Neural cell (in vitro differentiated cells): Measurements from ENCODE around the gene MAP3K13. TPM values are rescaled to one million over a fixed set of nuclear protein-coding genes. Genes with fewer than 3 reads are reported as not detected.

Experiments used
- H2AFZ ChIP-seq: fragments of 200-600, 300-800 bp; sonication (generic), shearing (Covaris generic); 2 replicates; pipeline ENCODE4 v1.6.0; 2014; ENCODE audit warnings: low read depth, mild to moderate bottlenecking, antibody characterized with exemption, low read length, moderate library complexity
- H3F3A ChIP-seq: fragments of 200-600 bp; shearing (Covaris generic); 2 replicates; pipeline ENCODE4 v1.6.1; 2016; ENCODE audit warnings: mild to moderate bottlenecking, moderate library complexity, mixed read lengths, antibody characterized with exemption, low read length; ENCODE audit not compliant: insufficient read depth, poor library complexity, severe bottlenecking
- H3K27ac ChIP-seq: fragments of 200-600, 300-800 bp; sonication (generic), shearing (Covaris generic); 2 replicates; pipeline ENCODE4 v1.5.1; 2014; ENCODE audit warnings: mild to moderate bottlenecking, low read length, moderate library complexity
- H3K27me3 ChIP-seq: fragments of 300-800, 200-600 bp; sonication (generic), shearing (Covaris generic); 2 replicates; pipeline ENCODE4 v1.6.0; 2014; ENCODE audit warnings: mild to moderate bottlenecking, low read depth, low read length, moderate library complexity; ENCODE audit not compliant: insufficient read depth
- H3K36me3 ChIP-seq: fragments of 300-800, 200-600 bp; sonication (generic), shearing (Covaris generic); 2 replicates; pipeline ENCODE4 v1.5.1; 2014; ENCODE audit warnings: mild to moderate bottlenecking, antibody characterized with exemption, low read length, moderate library complexity; ENCODE audit not compliant: insufficient read depth
- H3K4me2 ChIP-seq: fragments of 300-800, 200-600 bp; sonication (generic), shearing (Covaris generic); 2 replicates; pipeline ENCODE4 v1.6.0; 2014; ENCODE audit warnings: mild to moderate bottlenecking, low read length
- H3K4me3 ChIP-seq: fragments of 300-800, 200-600 bp; sonication (generic), shearing (Covaris generic); 2 replicates; pipeline ENCODE4 v1.5.1; 2014; ENCODE audit warnings: mild to moderate bottlenecking, low read length, moderate library complexity
- H3K79me2 ChIP-seq: fragments of 200-600 bp; shearing (Covaris generic); replicated peaks from 2 replicates; pipeline ENCODE4 v1.6.0; 2014; ENCODE audit warnings: mild to moderate bottlenecking, low read length, moderate library complexity; ENCODE audit not compliant: insufficient read depth
- H3K9ac ChIP-seq: fragments of 300-800, 200-600 bp; sonication (generic), shearing (Covaris generic); 2 replicates; pipeline ENCODE4 v1.6.1; 2016; ENCODE audit warnings: mild to moderate bottlenecking, low read length, mixed read lengths
- H3K9me2 ChIP-seq: fragments of 200-600 bp; shearing (Covaris generic); 2 replicates; pipeline ENCODE4 v1.6.1; 2016; ENCODE audit warnings: mild to moderate bottlenecking, low read length, mixed read lengths; ENCODE audit not compliant: insufficient read depth
- H3K9me3 ChIP-seq: fragments of 200-600, 300-800 bp; sonication (generic), shearing (Covaris generic); 2 replicates; pipeline ENCODE4 v1.6.1; 2016; ENCODE audit warnings: mild to moderate bottlenecking, mixed run types, low read length, moderate library complexity, mixed read lengths
- H4K20me1 ChIP-seq: fragments of 200-600 bp; shearing (Covaris generic); 2 replicates; pipeline ENCODE4 v1.6.1; 2016; ENCODE audit warnings: mild to moderate bottlenecking, mixed run types; ENCODE audit not compliant: insufficient read depth
- CTCF ChIP-seq: fragments of 450-650 bp; IDR thresholded peaks from 2 replicates; pipeline ENCODE4 v1.5.1; 2014; ENCODE audit warnings: antibody characterized with exemption, mild to moderate bottlenecking, moderate library complexity; ENCODE audit not compliant: poor library complexity, severe bottlenecking
- EP300 ChIP-seq: fragments of 450-650 bp; conservative IDR thresholded peaks from 2 replicates; pipeline ENCODE4 v1.6.1; 2014; ENCODE audit warnings: antibody characterized with exemption, mild to moderate bottlenecking, moderate library complexity; ENCODE audit not compliant: poor library complexity, severe bottlenecking
- EZH2 ChIP-seq: fragments of 200-600, 300-800 bp; shearing (Covaris generic), sonication (generic); IDR thresholded peaks from 2 replicates; pipeline ENCODE4 v1.6.1; 2014; ENCODE audit warnings: antibody characterized with exemption, low read length, borderline replicate concordance, mild to moderate bottlenecking; ENCODE audit not compliant: insufficient read depth, poor library complexity, severe bottlenecking
- MXI1 ChIP-seq: fragments of 450-650 bp; conservative IDR thresholded peaks from 2 replicates; pipeline ENCODE4 v1.6.1; 2014; ENCODE audit warnings: antibody characterized with exemption, mild to moderate bottlenecking; ENCODE audit not compliant: poor library complexity, severe bottlenecking
- POLR2AphosphoS5 ChIP-seq: IDR thresholded peaks from 2 replicates; pipeline ENCODE4 v1.6.1; 2012
- RAD21 ChIP-seq: fragments of 450-650 bp; conservative IDR thresholded peaks from 2 replicates; pipeline ENCODE4 v1.6.1; 2014; ENCODE audit warnings: antibody characterized with exemption, mild to moderate bottlenecking, moderate library complexity
- REST ChIP-seq: IDR thresholded peaks from 2 replicates; pipeline ENCODE4 v1.6.1; 2012; ENCODE audit warnings: borderline replicate concordance
- SMC3 ChIP-seq: fragments of 450-650 bp; conservative IDR thresholded peaks from 2 replicates; pipeline ENCODE4 v1.6.1; 2014; ENCODE audit warnings: antibody characterized with exemption, mild to moderate bottlenecking, moderate library complexity; ENCODE audit not compliant: poor library complexity
- TAF1 ChIP-seq: IDR thresholded peaks from 2 replicates; pipeline ENCODE4 v1.6.1; 2012; ENCODE audit warnings: low read depth
- polyA plus RNA-seq: library from polyadenylated mRNA; depleted of rRNA; stranded (reverse); fragments of >200 nt; gene quantifications from 2 replicates; pipeline ENCODE4 v1.2.3, GENCODE V29; 2014

Gene MAP3K13
- polyA plus RNA-seq, 1 donor from 2014 or later = 33.8 TPM

- Histone ChIP-seq H3K9me2 (no peaks in the 10 kb centered on the region), H3K36me3 (no peaks in the 10 kb centered on the region), H3F3A (no peaks in the 10 kb centered on the region), H3K4me3 (no peak overlapping the region), H4K20me1 (no peaks in the 10 kb centered on the region), H3K4me2 (no peak overlapping the region), H3K27me3 (no peaks in the 10 kb centered on the region), H3K9ac (no peak overlapping the region), H3K9me3 (no peaks in the 10 kb centered on the region), H2AFZ (no peak overlapping the region), H3K79me2 (no peaks in the 10 kb centered on the region), H3K27ac (no peak overlapping the region)
- no peak for TF ChIP-seq MXI1
These were observed 67.4 kb downstream of the MAP3K13 start for GRCh38 chr3:185430375-185430774.

- Histone ChIP-seq H3K27ac (peak overlapping the region; percentile 89), H3K4me3 (peak overlapping the region; percentile 53), H3K4me2 (peak overlapping the region; percentile 45), H3K36me3 (peaks cover 4% of the 10 kb centered on the region), H3K27me3 (no peaks in the 10 kb centered on the region), H3K9me2 (no peaks in the 10 kb centered on the region), H3F3A (peaks cover 2% of the 10 kb centered on the region), H4K20me1 (no peaks in the 10 kb centered on the region), H3K9me3 (no peaks in the 10 kb centered on the region), H3K9ac (peak overlapping the region; percentile 60), H3K79me2 (no peaks in the 10 kb centered on the region), H2AFZ (no peak overlapping the region)
- TF ChIP-seq EP300 = peak; percentile 60
- TF ChIP-seq POLR2AphosphoS5 = peak; percentile 71
- no peak for TF ChIP-seq RAD21
- TF ChIP-seq MXI1 = no peak
These were observed 77.0 kb downstream of the MAP3K13 start for GRCh38 chr3:185439745-185440466.

- peaks cover 2% of the 10 kb centered on the region for H3F3A ChIP-seq
- no peaks in the 10 kb centered on the region for H4K20me1 ChIP-seq
- no peaks in the 10 kb centered on the region for H3K27me3 ChIP-seq
- H3K4me2 ChIP-seq = no peak overlapping the region
- no peak for TF ChIP-seq POLR2AphosphoS5
- no peak for TF ChIP-seq EZH2
- TF ChIP-seq TAF1 = no peak
- TF ChIP-seq REST = no peak
- TF ChIP-seq EP300 = no peak
- no peak for TF ChIP-seq MXI1
- no peak for TF ChIP-seq RAD21
- TF ChIP-seq CTCF = no peak
- no peak for TF ChIP-seq SMC3
- peaks cover 4% of the 10 kb centered on the region for H3K36me3 ChIP-seq
- H3K4me3 ChIP-seq = no peak overlapping the region
- no peak overlapping the region for H3K9ac ChIP-seq
- H3K27ac ChIP-seq = peak overlapping the region; percentile 50
- no peaks in the 10 kb centered on the region for H3K79me2 ChIP-seq
- no peaks in the 10 kb centered on the region for H3K9me3 ChIP-seq
- no peak overlapping the region for H2AFZ ChIP-seq
- no peaks in the 10 kb centered on the region for H3K9me2 ChIP-seq
These were observed 79.1 kb downstream of the MAP3K13 start for GRCh38 chr3:185442031-185442430.
